GM21723 (cell line): ENCODE results near the gene ENOSF1.

Experiments
- ATAC-seq: cut with Tn5 transposase; IDR thresholded peaks from one replicate; pipeline ENCODE4 v1.9.1; 2021; ENCODE audit warnings: mild to moderate bottlenecking, moderate library complexity; ENCODE audit not compliant: unreplicated experiment

Gene ENOSF1

DNA sequence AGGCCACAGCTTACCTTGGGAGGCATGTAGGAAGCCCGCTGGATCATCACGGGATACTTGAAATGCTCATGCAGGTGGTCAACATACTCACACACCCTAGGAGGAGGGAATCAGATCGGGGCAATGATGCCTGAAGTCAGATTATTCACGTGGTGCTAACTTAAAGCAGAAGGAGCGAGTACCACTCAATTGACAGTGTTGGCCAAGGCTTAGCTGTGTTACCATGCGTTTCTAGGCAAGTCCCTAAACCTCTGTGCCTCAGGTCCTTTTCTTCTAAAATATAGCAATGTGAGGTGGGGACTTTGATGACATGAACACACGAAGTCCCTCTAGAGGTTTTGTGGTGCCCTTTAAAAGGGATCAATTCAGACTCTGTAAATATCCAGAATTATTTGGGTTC lies 37.1 kb downstream of the ENOSF1 start:
- ATAC-seq = no peak

DNA sequence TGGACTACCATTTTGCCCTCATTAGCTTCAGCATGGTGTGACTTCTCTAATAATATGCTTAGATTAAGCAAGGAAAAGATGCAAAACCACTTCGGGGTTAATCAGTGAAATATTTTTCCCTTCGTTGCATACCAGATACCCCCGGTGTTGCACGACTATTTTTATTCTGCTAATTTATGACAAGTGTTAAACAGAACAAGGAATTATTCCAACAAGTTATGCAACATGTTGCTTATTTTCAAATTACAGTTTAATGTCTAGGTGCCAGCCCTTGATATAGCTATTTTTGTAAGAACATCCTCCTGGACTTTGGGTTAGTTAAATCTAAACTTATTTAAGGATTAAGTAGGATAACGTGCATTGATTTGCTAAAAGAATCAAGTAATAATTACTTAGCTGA lies 38.7 kb downstream of the ENOSF1 start:
- no peak for ATAC-seq

DNA sequence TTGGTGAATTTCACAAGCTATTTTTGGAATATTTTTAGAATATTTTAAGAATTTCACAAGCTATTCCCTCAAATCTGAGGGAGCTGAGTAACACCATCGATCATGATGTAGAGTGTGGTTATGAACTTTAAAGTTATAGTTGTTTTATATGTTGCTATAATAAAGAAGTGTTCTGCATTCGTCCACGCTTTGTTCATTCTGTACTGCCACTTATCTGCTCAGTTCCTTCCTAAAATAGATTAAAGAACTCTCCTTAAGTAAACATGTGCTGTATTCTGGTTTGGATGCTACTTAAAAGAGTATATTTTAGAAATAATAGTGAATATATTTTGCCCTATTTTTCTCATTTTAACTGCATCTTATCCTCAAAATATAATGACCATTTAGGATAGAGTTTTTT lies 39.1 kb downstream of the ENOSF1 start:
- no peak for ATAC-seq

DNA sequence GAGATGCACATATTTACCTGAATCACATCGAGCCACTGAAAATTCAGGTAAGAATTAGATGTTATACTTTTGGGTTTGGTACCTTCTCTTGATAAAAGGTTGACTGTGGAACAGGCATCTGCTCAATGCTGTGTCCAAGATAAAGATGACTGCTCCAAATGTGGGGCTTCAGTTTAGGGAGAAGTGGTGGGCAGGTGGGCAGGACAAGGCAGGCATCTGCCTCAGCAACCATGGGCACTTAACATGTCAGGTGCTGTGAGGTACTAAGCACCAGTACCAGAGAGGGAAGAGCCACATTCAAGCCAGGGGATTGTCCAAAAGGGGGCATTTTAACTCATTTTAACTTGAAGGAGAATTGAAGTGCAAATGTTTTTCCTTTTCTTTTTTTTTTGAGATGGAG lies 41.0 kb downstream of the ENOSF1 start:
- ATAC-seq = no peak

DNA sequence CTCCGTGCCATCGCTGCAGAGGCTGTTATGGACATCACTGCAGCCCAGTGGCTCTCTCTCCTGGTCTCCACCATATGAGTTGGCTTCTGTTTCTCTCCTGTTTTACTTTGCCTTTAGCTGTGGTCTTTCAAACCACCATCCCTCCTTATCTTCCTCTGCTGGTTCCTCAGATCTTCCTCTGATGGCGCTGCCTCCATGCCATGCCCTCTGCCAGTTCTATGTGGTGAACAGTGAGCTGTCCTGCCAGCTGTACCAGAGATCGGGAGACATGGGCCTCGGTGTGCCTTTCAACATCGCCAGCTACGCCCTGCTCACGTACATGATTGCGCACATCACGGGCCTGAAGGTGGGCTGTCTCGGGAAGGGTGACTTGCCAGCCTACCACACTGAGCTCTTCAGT lies 41.9 kb downstream of the ENOSF1 start:
- no peak for ATAC-seq

DNA sequence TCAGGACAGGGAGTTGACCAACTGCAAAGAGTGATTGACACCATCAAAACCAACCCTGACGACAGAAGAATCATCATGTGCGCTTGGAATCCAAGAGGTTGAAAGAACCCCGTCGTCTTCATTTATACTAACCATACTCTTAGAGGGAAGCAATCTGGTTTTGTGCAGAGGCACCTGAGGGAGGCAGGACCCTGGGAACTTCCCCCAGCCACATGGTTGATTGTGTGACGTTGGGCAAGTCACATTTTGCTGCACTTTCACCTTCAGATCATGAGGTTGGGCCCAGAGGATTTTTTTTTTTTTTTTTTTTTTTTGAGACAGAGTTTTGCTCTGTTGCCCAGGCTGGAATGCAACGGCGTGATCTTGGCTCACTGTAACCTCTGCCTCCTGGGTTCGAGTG lies 43.4 kb downstream of the ENOSF1 start:
- no peak for ATAC-seq

DNA sequence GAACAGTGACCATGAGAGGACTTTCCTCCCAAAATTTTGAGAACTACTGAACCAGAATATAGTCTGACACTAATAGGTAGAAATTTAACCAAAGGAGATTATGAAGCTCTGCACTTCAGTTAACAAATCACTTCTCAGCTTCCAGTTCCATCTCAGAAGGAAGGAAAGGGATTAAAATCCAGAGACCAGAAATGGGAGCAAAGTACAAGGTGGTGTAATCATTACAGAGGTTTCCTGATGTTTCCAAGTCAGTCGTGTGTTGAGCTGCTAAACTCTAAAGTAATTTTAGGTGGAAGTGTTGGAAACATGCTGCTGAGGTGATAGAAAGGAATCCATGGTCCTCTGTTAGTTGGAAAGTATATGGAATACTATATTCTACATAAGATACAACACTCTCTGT lies 44.2 kb downstream of the ENOSF1 start:
- ATAC-seq = no peak

DNA sequence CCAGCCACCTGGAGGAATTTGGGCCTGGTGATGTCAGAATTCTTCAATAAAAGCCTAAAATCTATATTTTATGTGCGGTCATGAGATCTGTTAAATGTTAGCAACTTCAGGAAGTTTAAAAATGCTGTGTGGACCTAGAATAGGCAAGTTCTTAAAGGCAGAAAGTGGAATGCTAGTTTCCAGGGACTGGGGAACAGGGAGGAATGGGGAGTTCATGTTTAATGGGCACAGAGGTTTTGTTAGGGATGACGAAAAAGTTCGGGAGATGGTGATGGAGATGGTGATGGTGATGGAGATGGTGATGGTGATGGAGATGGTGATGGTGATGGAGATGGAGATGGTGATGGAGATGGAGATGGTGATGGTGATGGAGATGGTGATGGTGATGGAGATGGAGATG lies 45.8 kb downstream of the ENOSF1 start:
- no peak for ATAC-seq

DNA sequence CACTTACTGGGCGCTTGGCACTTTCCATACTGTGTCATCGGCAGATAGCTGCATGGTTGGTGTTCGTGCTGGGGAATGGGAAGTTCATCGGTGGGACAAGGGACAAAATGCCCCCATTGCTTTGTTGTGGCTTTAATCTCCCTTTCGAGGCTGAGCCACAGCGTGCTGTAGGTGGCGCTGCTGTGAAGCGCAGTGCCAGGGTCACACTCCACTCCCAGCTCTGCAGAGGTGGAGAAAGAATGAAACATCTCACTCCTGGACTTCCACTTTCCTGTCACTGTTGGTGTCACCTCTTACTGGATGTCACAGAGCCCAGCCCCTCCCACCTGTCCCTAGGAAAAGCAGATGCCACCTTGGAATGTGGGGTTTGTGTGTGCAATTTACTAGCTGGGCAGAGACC lies 46.3 kb downstream of the ENOSF1 start:
- ATAC-seq = no peak

DNA sequence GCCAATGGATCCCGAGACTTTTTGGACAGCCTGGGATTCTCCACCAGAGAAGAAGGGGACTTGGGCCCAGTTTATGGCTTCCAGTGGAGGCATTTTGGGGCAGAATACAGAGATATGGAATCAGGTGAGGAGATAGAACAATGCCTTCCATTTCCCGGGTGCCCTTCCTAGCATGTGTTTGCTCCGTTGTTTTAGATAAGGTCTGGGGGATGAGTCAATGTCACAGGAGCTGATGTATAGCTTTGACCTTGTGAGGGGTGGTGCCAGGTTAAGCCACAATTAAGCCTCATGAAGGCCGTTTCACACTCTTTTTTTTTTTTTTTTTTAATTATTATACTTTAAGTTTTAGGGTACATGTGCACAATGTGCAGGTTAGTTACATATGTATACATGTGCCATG lies 50.2 kb downstream of the ENOSF1 start:
- no peak for ATAC-seq

DNA sequence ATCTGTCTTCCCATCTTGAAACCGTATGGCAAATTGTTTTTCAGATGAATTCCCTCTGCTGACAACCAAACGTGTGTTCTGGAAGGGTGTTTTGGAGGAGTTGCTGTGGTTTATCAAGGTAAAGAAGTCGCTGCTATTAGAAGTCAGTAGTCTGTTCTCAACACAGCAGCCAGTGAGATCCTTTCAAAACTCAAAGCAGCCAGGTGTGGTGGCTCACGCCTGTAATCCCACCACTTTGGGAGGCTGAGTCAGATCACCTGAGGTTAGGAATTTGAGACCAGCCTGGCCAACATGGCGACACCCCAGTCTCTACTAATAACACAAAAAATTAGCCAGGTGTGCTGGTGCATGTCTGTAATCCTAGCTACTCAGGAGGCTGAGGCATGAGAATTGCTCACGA lies 52.8 kb downstream of the ENOSF1 start:
- ATAC-seq = no peak

DNA sequence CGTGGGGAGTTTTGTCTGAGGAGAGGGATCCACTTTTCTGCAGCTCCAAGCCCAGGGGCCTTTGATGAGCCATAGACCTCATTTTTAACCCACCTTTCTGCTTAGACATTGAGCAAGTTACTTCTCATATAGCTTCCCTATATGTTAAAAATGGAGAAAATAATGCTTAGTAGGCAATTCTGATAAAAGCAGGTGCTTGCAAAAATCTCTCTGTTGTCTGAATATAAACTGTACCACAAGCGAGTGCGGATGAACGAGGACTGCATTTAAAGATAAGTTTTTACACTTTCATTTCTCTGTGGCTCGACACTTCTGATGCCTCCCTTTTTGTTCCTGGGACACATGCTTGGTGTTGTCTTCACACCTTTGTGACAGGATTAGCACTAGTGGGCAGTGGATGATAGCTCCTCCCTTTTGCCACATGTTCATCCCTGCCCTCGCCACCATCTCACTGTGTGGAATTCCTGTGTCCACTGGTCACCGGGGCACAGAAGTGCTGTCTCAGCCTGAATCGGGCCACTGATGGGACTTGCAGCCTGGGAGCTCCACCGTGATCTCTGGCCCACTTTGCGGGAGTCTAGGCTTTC lies 53.4 kb downstream of the ENOSF1 start:
- no peak for ATAC-seq

DNA sequence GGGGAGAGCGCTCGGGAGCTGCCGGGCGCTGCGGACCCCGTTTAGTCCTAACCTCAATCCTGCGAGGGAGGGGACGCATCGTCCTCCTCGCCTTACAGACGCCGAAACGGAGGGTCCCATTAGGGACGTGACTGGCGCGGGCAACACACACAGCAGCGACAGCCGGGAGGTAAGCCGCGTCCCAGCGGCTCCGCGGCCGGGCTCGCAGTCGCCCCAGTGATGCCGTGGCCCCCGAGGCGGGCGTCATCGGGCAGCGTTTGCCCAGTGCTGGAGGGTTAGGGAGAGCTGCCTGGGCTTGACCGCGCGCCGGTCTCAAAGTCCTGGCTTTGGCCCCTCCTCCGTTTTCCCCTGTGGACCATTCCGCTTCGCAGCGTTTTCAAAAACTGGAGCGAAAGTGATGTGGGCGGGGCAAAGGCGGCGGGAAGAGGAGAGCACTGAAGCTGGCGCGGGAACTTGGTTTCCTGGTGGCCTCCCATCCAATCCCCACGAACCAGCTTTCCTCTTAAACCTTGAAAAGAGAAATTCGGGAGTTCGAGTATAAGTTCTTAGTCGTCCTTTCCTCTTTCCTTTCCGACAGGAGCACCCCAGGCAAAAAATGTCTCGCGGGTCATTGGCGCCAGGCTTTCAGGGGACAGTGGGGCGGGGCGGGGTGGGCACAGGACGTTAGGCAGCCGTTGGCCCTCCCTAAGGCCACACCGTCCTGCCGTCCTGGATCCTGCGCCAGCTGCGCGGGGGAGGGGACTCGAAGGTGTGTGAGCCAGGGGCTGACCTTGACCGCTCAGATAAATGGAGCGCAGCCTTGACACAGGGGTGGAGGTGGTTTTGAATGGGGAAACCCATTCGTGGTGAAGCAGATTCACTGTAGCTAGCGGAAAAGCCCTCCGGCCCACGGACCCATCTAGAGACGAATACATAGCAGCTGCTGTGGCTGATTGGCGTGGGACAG lies 54.2 kb downstream of the ENOSF1 start:
- ATAC-seq = peak; percentile 60

DNA sequence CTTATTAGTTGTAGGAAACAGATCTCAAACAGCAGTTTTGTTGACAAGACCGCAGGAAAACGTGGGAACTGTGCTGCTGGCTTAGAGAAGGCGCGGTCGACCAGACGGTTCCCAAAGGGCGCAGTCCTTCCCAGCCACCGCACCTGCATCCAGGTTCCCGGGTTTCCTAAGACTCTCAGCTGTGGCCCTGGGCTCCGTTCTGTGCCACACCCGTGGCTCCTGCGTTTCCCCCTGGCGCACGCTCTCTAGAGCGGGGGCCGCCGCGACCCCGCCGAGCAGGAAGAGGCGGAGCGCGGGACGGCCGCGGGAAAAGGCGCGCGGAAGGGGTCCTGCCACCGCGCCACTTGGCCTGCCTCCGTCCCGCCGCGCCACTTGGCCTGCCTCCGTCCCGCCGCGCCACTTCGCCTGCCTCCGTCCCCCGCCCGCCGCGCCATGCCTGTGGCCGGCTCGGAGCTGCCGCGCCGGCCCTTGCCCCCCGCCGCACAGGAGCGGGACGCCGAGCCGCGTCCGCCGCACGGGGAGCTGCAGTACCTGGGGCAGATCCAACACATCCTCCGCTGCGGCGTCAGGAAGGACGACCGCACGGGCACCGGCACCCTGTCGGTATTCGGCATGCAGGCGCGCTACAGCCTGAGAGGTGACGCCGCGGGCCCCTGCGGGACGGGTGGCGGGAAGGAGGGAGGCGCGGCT lies 55.0 kb downstream of the ENOSF1 start, which contains the start of gene TYMS:
TYMS (plus strand) TSS at position 343 of the 690 bp plus-strand sequence; CDS start at position 433, 90 bp downstream.
- peak; percentile 54 for ATAC-seq

DNA sequence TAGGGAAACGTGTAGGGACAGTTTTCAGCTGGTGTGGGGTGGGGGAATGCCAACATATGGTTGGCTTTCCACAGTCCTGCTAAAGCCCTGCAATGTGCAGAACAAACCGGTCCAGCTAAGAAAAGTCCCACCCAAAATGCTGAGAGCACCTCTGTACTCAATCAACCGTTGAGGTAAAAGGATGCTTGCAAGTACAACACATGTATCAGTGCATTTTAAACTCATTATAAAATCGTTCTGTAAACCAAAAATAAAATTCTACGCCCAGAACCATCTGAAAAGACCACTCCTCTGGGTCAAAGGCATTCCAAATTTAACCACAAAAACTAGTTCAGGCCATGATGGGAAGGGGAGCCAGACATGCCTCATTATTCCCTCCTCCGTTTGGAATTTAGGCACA lies 57.0 kb downstream of the ENOSF1 start:
- no peak for ATAC-seq

DNA sequence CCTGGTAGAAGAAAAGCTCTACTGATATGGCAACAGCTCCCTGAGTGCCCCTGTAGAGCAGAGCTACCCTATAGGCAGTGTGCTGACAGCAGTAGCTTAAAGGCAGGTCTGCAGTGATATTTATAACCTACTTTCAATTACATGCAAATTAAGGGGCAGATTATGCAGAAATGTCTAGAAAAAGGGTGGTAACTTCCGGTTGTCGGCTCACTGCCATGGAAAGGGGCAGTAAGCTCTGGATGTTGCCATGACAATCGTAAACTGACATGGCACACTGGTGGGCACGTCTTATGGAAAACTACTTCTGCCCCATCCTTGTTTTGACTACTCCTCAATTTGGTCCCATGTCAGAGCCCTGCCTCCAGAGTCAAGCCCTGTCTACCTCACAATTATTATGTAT lies 57.8 kb downstream of the ENOSF1 start:
- no peak for ATAC-seq

DNA sequence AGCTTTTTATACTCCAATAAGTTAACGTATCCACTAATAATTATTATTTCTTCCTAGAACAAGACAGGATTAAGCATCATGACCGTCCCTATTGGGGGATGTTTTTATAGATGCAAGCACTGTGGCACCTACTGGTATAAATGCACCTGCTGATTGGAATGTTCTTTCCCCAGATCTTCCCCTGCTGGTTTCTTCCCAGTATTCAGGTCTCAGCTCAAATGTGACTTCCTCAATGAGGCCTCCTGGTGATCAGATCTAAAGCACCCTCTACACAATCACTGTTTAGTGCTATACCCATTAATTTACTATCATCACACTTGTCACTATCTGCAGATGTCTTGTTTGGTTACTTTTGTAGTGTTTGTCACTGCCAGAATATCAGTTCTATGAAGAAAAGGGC lies 58.9 kb downstream of the ENOSF1 start:
- no peak for ATAC-seq

DNA sequence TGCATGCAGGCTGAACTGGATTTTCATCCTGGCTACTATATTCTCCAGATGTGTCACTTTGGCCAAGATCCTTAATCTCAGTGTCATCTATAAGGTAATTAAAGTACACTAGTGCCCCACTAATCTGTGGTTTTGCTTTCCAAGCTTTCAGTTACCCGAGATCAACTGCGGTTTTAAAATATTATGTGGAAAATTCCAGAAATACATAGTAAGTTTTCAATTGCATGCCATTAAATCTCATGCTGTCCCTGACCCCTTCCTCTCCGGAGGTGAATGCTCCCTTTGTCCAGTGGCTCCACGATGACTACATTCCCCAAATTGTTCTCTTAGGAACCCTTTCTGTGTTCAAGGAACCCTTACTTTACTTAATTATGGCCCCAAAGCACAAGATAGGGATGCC lies 60.3 kb downstream of the ENOSF1 start:
- no peak for ATAC-seq

DNA sequence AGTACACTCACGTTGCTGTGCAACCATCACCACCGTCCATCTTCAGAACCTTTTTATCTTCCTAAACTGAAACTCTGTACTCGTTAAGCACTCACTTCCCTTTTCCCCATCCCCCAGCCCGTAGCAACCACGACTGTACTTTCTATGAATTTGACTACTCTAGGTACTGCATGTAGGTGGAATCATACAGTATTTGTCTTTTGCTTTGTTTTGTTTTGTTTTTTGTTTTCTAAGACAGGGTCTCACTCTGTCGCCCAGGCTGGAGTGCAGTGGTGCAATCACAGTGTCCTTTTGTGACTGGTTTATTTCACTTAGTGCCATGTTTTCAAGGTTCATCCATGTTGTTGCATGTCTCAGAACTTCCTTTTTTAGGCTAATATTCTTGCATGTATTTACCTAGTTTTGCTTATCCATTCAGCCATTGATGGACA lies 62.0 kb downstream of the ENOSF1 start:
- ATAC-seq = peak; percentile 98

DNA sequence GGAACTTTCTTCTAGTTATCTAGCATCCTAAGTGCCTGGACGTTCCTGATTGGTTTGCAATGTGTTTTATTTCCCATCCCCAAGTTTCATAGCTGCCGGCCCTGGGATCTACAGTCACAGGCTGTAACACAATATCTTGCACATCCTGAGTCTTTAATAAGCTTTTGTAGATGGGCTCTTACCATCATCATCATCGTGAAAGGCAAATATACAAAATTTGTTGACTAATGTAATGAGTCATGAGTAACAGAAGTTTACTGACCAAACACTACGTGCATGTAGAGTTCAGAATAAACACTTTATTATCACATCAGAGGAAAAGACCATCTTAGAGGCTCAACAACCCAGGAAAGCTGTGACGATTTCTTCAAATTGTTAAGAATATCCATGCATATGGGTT lies 63.1 kb downstream of the ENOSF1 start:
- no peak for ATAC-seq

DNA sequence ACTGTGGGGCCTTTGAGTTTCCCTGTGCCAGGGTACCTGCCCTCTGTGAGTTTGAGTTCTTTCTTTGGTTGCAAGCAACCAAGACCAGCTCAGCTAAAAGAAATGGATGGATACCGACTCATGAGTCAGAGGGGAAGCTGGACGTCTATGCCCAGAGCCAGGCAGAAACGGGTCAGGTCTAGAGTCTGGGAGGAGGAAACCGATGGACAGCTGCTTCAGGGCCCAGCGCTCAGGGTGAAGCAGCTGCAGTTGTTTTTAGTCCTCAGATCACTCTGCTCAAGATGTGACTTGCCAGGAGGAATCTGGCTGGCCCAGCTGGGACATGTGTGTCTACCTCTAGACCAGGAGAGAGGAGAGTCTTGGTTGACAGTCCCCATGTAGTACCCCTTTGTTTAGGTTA lies 65.1 kb downstream of the ENOSF1 start:
- no peak for ATAC-seq
